Activated T-cell treated with anti-CD3 and anti-CD28 coated beads, Interleukin-2, amount 50 U/mL, for 48 hours (primary cell): ENCODE data around the gene ARSJ.

ENCODE experiments used
- DNase-seq, 2 experiments: peaks; one replicate each; pipeline ENCODE4 v3.0.0-alpha.2; 2020

Gene ARSJ

GRCh38 chr4:113987382-113987941, 8.0 kb upstream of the ARSJ start:
- DNase-seq, result no peak

GRCh38 chr4:113982181-113982580, 2.7 kb upstream of the ARSJ start:
- DNase-seq, result no peak

- DNase-seq, result no peak
Measured at GRCh38 chr4:113981591-113981990, 2.1 kb upstream of the ARSJ start.

DNA sequence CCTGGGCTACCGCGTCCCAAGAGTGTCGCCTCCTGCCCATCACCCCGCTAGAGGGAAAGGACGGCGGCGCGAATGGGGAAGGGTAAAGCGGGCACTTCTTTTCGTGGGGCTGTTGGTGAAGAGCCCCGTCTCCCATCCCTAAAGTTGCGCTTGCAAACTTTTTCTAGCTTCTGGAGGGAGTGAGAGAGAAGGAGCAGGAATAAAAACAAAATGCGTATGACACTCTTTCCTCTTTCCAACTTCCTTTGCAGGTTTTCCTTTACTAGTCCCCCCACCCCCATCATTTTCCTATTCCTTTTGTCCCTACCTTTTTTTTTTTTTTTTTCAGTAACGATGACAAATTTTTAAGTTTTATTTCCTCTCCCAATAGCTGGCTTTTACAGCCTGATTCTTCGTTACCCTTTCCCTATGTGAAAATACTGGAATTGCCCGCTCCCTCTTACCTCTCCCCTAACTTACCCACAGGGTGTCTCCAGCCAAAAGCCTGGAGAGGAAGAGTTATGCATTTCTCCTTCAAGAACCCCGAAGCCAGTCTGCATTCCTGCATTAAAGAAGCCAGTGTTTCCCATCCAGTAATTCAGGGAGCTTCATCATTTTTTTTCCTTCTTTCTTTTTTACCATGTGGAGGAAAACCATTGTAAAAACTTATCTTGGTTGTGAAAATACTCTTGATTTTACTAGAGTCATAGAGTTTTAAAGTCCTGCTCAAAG, 613 bp upstream of the ARSJ start:
- DNase-seq, result no peak

DNA sequence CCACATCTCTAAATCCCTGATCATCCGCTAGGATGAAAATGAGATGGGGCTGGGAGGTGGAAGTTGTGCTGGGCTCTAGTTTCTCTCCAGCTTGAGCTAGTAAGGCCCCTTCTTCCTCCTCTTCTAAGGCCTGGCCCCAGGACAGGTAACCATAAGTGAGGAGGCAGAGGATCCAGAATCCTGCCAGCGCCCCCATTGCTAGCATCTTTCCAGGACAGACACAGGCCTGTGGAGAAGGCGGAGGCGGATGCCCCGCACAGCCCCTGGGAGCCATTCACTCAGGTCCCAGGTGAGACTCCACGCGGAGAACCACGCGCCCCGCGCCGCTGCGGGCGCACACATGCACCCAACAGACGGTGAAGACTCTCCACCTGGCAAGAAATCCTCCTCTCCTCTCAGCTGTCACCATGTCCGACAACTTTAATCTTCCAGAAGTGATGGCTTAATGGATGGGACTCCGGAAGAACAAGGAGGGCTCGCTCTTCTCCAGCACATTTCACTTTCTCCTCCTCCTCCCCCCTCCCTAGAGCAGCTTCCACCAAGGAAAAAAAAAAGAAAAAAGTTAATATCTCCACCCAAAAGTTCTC, 793 bp downstream of the ARSJ start:
- DNase-seq, result no peak

DNA sequence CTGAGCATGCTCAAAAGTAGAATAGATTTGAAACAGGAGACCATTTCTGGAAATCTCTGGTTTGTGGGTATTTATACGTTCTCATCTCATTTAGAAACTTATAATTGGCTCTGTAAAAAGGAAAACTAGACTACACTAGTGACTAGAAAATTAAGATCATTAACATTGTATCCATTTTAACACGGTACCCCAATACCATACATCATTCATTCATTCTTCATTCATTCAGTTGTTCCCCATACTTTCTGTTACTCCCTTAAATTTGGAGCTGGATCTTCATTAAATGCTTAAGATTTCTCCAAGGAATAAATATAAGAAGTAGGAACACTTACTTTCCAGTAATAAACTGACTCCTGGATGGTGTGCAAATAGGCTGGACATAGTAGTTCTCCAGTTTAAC, 1.3 kb downstream of the ARSJ start:
- no peak for DNase-seq

DNA sequence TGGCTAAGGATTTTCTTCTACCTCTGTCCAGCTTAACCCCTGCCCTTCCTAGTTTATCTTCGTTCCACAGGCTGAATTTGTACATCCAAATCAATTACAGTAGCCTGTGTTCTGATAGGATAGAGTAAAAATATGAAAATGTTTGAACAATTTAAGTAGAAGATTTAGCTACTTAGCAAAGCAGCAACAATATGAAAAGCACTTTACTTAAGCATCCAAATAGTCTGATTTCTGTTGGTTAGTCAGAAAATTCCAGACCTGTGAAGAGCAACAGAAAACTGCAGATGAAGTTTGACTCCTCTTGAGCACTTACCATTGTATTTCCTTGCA, 2.0 kb downstream of the ARSJ start:
- DNase-seq, result no peak

DNA sequence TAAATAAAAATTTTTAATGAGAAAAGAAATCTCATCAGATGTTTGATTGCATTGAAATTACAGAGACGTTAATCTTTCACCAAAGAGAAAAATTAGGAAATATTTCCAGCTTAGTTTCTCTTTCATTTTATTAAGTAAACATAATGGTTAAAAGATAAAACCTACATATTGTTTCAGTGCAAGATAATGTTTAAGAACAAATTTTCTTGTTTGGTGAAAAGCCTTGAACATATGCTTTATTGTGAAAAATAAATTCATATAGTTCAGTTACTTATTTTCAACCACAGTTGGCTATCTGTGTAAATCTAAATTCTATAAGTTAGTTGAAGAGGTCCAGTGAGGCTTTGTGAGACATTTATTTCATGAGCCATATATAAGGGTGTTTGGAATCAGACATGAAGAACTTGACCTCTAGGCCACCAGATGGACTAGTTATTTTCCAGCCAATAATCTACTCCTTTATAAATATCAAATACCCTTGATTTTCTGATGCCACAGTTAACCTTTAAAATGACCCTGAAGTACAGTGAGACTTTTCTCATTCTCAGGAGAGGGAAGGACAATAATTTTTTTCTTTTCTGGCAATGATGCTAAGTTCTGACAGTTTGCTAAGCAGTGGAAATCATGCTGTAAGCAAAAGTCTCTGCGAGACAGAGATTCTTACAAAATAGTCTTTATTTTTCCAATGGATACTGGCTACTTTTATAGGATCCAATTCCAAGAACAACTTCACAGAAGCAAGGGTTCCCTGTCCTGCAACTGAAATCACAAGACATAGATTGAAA, 2.5 kb downstream of the ARSJ start:
- no peak for DNase-seq

DNA sequence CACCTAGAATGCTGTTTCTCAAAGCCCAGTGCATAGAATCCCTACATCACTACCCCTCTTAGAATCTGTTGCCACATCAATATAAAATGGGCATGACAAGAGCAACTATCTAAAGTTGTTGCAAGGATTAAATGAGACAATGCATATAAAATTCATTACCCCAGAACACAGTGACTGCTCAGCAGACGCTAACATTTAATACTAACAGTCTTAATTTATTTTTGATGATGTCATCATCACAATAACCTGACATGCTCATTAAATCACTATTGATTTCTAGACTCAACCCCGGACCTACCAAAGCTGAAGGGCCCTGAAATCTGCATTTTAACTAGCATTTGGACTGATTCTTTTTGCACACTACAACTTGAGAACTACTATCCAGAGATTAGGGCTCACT, 3.9 kb downstream of the ARSJ start:
- no peak for DNase-seq

- no peak for DNase-seq
Measured at GRCh38 chr4:113974467-113974866, 5.0 kb downstream of the ARSJ start.

- no peak for DNase-seq
Measured at GRCh38 chr4:113973345-113973744, 6.1 kb downstream of the ARSJ start.

GRCh38 chr4:113972781-113973180, 6.7 kb downstream of the ARSJ start:
- no peak for DNase-seq

GRCh38 chr4:113971706-113972360, 7.6 kb downstream of the ARSJ start:
- no peak for DNase-seq

DNA sequence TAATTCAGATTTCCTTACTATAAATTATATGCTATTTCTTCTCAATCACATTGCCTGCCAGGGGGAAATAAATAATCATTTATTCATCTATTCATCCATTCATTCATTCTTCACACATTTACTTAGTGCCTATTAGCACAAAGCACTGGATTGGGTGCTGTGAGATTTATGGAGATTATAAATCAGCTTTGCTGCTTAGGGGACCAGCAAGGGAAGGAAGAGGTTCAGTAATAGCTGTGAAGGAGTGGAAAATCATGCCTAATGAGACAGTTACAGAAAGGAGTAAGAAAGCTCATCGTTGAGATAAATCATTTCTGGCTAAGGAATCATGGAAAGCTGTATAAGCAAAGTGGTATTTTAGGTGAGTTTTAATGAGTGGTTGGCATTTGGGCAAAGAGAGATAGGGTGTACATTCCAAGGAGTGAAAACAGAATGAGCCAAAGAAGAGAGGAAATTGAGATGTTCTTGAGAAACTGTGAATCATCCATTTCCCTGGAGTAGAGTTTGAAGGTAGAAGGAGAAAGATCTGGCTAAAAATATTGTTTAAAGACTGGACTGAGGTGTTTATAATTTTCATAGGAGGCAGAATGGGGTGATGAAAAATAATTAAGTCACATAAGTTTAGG, 9.6 kb downstream of the ARSJ start:
- no peak for DNase-seq

DNA sequence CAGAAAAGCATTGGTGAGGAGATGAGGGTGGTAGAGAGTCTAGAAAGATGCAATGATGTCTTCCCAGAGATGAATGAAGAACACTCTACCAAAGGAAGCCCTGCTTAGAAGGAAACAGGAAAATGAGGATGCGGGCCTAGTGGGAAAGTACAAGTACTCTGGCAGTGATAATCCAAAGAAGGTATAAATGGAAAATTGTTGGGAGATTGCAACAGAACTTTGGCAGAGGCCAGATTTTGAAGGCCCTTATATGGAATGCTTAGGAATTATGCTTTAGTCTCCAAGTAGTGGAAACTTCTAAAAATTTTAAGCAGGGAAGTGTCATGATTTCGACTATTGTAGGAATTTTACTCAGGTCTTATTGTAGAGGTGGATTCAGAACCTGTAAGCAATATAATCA, 11.0 kb downstream of the ARSJ start:
- DNase-seq, result no peak

GRCh38 chr4:113967687-113968086, 11.8 kb downstream of the ARSJ start:
- DNase-seq, result no peak

DNA sequence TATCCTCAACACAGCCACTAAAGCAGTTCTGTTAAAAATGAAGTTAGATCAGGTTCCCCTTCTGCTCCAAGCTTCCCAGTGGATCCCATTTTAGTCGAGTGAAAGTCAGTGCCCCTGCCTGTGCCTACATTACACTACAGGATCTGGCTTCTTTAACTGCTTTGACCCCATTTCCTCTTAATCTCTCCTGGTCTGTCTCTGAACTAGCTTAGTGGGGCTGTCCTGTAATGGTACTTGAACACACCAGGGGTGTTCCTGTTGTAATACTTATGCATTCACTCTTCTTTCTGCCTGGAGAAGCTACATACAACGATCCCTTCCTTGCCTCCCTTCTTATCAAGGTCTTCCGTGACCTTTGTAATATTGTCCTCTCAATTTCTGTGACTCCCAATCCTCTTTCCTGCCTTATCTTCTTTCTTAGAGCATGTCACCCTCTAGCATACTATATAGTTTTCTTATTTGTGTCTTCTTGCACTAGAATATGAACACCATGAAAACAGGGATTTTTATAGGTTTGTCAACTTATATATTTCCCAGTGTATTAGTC, 16.7 kb downstream of the ARSJ start:
- DNase-seq, result no peak

- no peak for DNase-seq
Measured at GRCh38 chr4:113962016-113962347, 17.5 kb downstream of the ARSJ start.

GRCh38 chr4:113960684-113961321, 18.6 kb downstream of the ARSJ start:
- no peak for DNase-seq

DNA sequence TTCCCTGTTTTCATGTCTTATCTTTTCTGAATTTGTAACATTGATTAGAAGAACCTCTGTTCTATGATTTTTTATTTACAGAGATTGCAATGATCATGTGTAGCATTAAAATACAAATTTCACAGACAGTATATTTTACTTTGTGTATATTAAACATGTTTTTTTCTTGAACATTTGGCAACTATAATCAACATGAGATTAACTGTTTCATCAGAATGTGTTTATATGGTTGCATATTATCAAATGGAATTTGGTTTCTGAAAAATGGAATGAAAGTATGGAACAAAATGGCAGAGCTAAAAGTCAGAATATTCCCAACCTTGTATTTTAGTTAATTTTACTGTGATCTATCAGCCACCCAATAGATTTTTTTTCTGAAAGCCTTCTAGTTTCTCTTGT, 19.9 kb downstream of the ARSJ start:
- DNase-seq, result no peak

- DNase-seq, result no peak
Measured at GRCh38 chr4:113958766-113959538, 20.5 kb downstream of the ARSJ start.

DNA sequence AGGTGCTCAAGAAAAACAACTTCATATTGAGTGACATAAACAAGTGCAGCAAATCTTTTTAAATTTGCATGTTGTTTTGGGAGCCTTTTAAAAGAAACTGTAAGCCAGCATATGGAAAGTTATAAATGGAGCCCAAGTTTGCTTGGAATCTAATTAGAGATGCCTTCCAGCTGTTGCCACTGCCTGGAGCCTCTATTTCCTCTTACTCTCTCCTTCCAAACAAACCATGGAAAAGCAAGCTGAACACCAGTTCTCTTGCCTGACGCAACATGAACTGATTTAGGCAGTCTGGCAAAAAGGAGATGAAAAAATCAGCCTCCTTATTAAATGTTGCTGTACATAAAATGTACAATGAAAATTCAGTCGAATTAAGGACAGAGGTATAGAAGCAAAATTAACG, 21.5 kb downstream of the ARSJ start:
- no peak for DNase-seq
